Endothelial cell of umbilical vein (primary cell): ENCODE results near the gene ERG. TPM values are rescaled to one million over a fixed set of nuclear protein-coding genes. Genes with fewer than 3 reads are reported as not detected.

Source experiments
- BruUV-seq: library from RNA; stranded (reverse); fragments of 400-500 nt; replicated peaks from 2 replicates; lab custom pipeline; 2021; lab: Mats Ljungman, UMichigan
- CTCF ChIA-PET: fragments of 300-600, 350-600 bp; sonication (Branson Sonifier 250); formaldehyde crosslinking; loops from one replicate; lab custom pipeline; 2021; ENCODE audit warnings: antibody characterized with exemption, inconsistent platforms; lab: Charles Lee
- POLR2A ChIA-PET: fragments of 300-600, 350-600 bp; sonication (Branson Sonifier 250); formaldehyde crosslinking; loops from one replicate; lab custom pipeline; 2021; ENCODE audit warnings: antibody characterized with exemption, inconsistent platforms; lab: Charles Lee
- DNase-seq: peaks from one replicate; pipeline ENCODE4 v3.0.0-alpha.2; 2011; ENCODE audit warnings: low read depth, low spot score
- FAIRE-seq: peaks from 2 replicates; lab custom pipeline; 2011; peaks lifted over from hg19 to GRCh38; lab: Jason Lieb, UNC
- H2AFZ ChIP-seq: 2 replicates; pipeline ENCODE4 v1.6.0; 2012; ENCODE audit warnings: low read depth, low read length, control low read depth, inconsistent platforms
- H3K27ac ChIP-seq: 2 replicates; pipeline ENCODE4 v1.5.1; 2011; ENCODE audit warnings: low read depth, mild to moderate bottlenecking, control low read depth, low read length, moderate library complexity; ENCODE audit not compliant: insufficient read depth
- H3K27me3 ChIP-seq, 2 experiments: 2 replicates each; pipeline versions ENCODE4 v1.6.0 to v1.6.1; 2011; ENCODE audit warnings: low read length in 2 of 2, mixed read lengths in 1 of 2; ENCODE audit not compliant: control insufficient read depth in 2 of 2, insufficient read depth in 2 of 2
- H3K36me3 ChIP-seq, 2 experiments: 2 replicates in 1 of 2; 3 replicates in 1 of 2; pipeline ENCODE4 v1.5.1; 2011; ENCODE audit warnings: low read length in 2 of 2, mild to moderate bottlenecking in 1 of 2, moderate library complexity in 1 of 2; ENCODE audit not compliant: control insufficient read depth in 2 of 2, insufficient read depth in 2 of 2; ENCODE audit errors: extremely low read depth in 1 of 2
- H3K4me1 ChIP-seq: 3 replicates; pipeline ENCODE4 v1.5.1; 2011; ENCODE audit warnings: mild to moderate bottlenecking, low read length; ENCODE audit not compliant: control insufficient read depth, insufficient read depth; ENCODE audit errors: extremely low read depth
- H3K4me2 ChIP-seq: 2 replicates; pipeline ENCODE4 v1.6.1; 2011; ENCODE audit warnings: low read length, control low read depth, mixed read lengths; ENCODE audit not compliant: insufficient read depth
- H3K4me3 ChIP-seq, 3 experiments: fragments of 200-600 bp in 1 of 3; sonication (generic), shearing (Covaris generic) in 1 of 3; replicated peaks in 1 of 3; 2 replicates each; pipeline ENCODE4 v1.5.1; 2011 to 2016; ENCODE audit warnings: control low read depth in 3 of 3, low read length in 3 of 3, mild to moderate bottlenecking in 2 of 3, inconsistent platforms in 1 of 3, low read depth in 1 of 3, moderate library complexity in 1 of 3; ENCODE audit not compliant: insufficient read depth in 1 of 3
- H3K79me2 ChIP-seq: 2 replicates; pipeline ENCODE4 v1.6.0; 2012; ENCODE audit warnings: low read length, inconsistent platforms; ENCODE audit not compliant: control insufficient read depth, insufficient read depth
- H3K9ac ChIP-seq: replicated peaks from 2 replicates; pipeline ENCODE3; 2011; ENCODE audit warnings: low read length, control low read depth; ENCODE audit not compliant: insufficient read depth; ENCODE audit errors: extremely low read depth
- H3K9me1 ChIP-seq: replicated peaks from 3 replicates; pipeline ENCODE4 v1.6.0; 2011; ENCODE audit warnings: mild to moderate bottlenecking, low read length; ENCODE audit not compliant: control insufficient read depth, insufficient read depth; ENCODE audit errors: extremely low read depth
- H3K9me3 ChIP-seq: replicated peaks from 2 replicates; pipeline ENCODE4 v1.5.1; 2012; ENCODE audit warnings: low read length, inconsistent platforms; ENCODE audit not compliant: control insufficient read depth, insufficient read depth
- H4K20me1 ChIP-seq: replicated peaks from 2 replicates; pipeline ENCODE3; 2011; ENCODE audit warnings: mild to moderate bottlenecking, low read length; ENCODE audit not compliant: control insufficient read depth, insufficient read depth; ENCODE audit errors: extremely low read depth
- CTCF ChIP-seq, 2 donors: IDR thresholded peaks; 1 replicate in 1 of 2; 2 replicates in 1 of 2; pipeline ENCODE4 v1.5.1; 2011; ENCODE audit warnings: low read length in 2 of 2, mild to moderate bottlenecking in 2 of 2, moderate library complexity in 2 of 2, control low read depth in 1 of 2, inconsistent platforms in 1 of 2, low read depth in 1 of 2; ENCODE audit not compliant: insufficient read depth in 1 of 2; ENCODE audit errors: extremely low read depth in 1 of 2
- EZH2 ChIP-seq: IDR thresholded peaks from 2 replicates; pipeline ENCODE4 v1.6.1; 2012; ENCODE audit warnings: borderline replicate concordance, low read depth, mild to moderate bottlenecking, moderate library complexity, low read length, inconsistent platforms; ENCODE audit not compliant: severe bottlenecking
- FOS ChIP-seq: IDR thresholded peaks from 2 replicates; pipeline ENCODE4 v1.6.1; 2011; ENCODE audit warnings: mild to moderate bottlenecking, low read length, moderate library complexity, borderline replicate concordance; ENCODE audit not compliant: insufficient read depth
- GATA2 ChIP-seq: IDR thresholded peaks from 2 replicates; pipeline ENCODE4 v1.7.0; 2011; ENCODE audit warnings: low read depth, mild to moderate bottlenecking, moderate library complexity, mixed read lengths, low read length; ENCODE audit not compliant: insufficient read length, insufficient read depth
- JUN ChIP-seq: IDR thresholded peaks from 2 replicates; pipeline ENCODE4 v1.6.1; 2011; ENCODE audit warnings: borderline replicate concordance, low read depth; ENCODE audit not compliant: insufficient read length, insufficient read depth
- MAX ChIP-seq: IDR thresholded peaks from 2 replicates; pipeline ENCODE4 v1.6.1; 2011; ENCODE audit not compliant: insufficient read depth, insufficient read length
- MYC ChIP-seq: IDR thresholded peaks from one replicate; pipeline ENCODE4 v1.6.1; 2011; ENCODE audit warnings: mild to moderate bottlenecking, low read depth, low read length
- POLR2A ChIP-seq: IDR thresholded peaks from 2 replicates; pipeline ENCODE4 v1.6.1; 2012; ENCODE audit warnings: low read depth, mild to moderate bottlenecking, control low read depth, low read length
- POLR2AphosphoS5 ChIP-seq: IDR thresholded peaks from 2 replicates; pipeline ENCODE4 v1.6.1; 2012; ENCODE audit warnings: low read depth, mild to moderate bottlenecking, control low read depth, low read length, moderate library complexity; ENCODE audit not compliant: insufficient read depth
- dilution Hi-C: fragments of 300-500 bp; cut with MboI; formaldehyde crosslinking; loops from one replicate; pipeline ENCODE4 v1.15.0; 2019; ENCODE audit warnings: low sequenced_read_pairs; ENCODE audit not compliant: extremely low pct_ligation_motif_present
- intact Hi-C: fragments of 100-400 bp; cut with micrococcal nuclease; formaldehyde crosslinking; loops from one replicate; pipeline ENCODE4 v1.10.0; 2022
- polyA plus RNA-seq, 4 experiments: library from polyadenylated mRNA; depleted of rRNA in 3 of 4; stranded (reverse) in 3 of 4; unstranded in 1 of 4; fragments of >200 nt; gene quantifications; 2 replicates each; pipeline versions ENCODE4 v1.2.1 to v1.2.3, GENCODE V29; 2011 to 2012; ENCODE audit warnings: missing spikeins in 1 of 4
- total RNA-seq: library from RNA; stranded (reverse); gene quantifications from 2 replicates; pipeline ENCODE4 v1.2.3, GENCODE V29; 2021

ERG gene
- total and polyA plus RNA-seq, 2 donors (not counting 3 experiments of a cell fraction or from before 2014, with no cell fraction given): 173 to 210 TPM

- FAIRE-seq: no peak
- intact Hi-C loops: loop anchor here (1.0 to 10.0 kb wide), 5 partner anchors 17 to 785 kb away; partner anchors contain the start of gene ERG
- ChIA-PET CTCF (interaction anchor here (0.7 to 2.5 kb wide), 4 partner anchors 12 to 105 kb away, joined by 3 to 11 read pairs (median 4); no protein-coding TSS in a partner anchor), POLR2A (no interaction called here)
- Histone ChIP-seq H2AFZ (no peak overlapping the region), H3K9ac (peak overlapping the region; percentile 14), H3K27ac (peak overlapping the region; percentile 65), H3K79me2 (peaks cover 19% of the 10 kb centered on the region), H3K27me3 (no peaks in the 10 kb centered on the region), H3K9me3 (no peaks in the 10 kb centered on the region), H3K4me1 (peaks cover 56% of the 10 kb centered on the region), H3K4me3 (no peak overlapping the region), H3K9me1 (no peaks in the 10 kb centered on the region), H4K20me1 (no peaks in the 10 kb centered on the region), H3K4me2 (peak overlapping the region; percentile 18), H3K36me3 (peaks cover 13 to 35% of the 10 kb centered on the region in 2 experiments)
- BruUV-seq: no TSS peak
- DNase-seq: peak; percentile 64
- TF ChIP-seq POLR2AphosphoS5 (no peak), MAX (no peak), GATA2 (no peak)
- dilution Hi-C loops: no loop called here
Measured at GRCh38 chr21:38389896-38390295, 108.4 kb downstream of the ERG start.

- ChIA-PET POLR2A (interaction anchor here (0.9 kb wide), 1 partner anchor 12 kb away, joined by 6 read pairs; no protein-coding TSS in a partner anchor), CTCF (interaction anchor here (0.7 to 2.5 kb wide), 5 partner anchors 11 to 219 kb away, joined by 3 to 11 read pairs (median 3); no protein-coding TSS in a partner anchor)
- TF ChIP-seq CTCF (IDR thresholded peaks at IDR 0.05; ENCODE audit: extremely low read depth in 1 of 2, insufficient read depth in 1 of 2, low read depth in 1 of 2, low read length in 2 of 2) (no peak), MAX (no peak), JUN (peak; percentile 51), GATA2 (peak; percentile 95), POLR2AphosphoS5 (peak; percentile 43), FOS (peak; percentile 4), POLR2A (peak; percentile 20), EZH2 (no peak), MYC (no peak)
- H3K36me3 ChIP-seq: peaks cover 13 to 34% of the 10 kb centered on the region in 2 experiments
- H3K79me2 ChIP-seq: peaks cover 22% of the 10 kb centered on the region
- H3K9me1 ChIP-seq: no peaks in the 10 kb centered on the region
- H3K4me3 ChIP-seq: no peak overlapping the region
- peak overlapping the region; percentile 18 for H3K4me2 ChIP-seq
- peak overlapping the region; percentile 14 for H3K9ac ChIP-seq
- H3K4me1 ChIP-seq: peaks cover 56% of the 10 kb centered on the region
- H2AFZ ChIP-seq: no peak overlapping the region
- intact Hi-C loops (loop anchor here (1.0 to 10.0 kb wide), 5 partner anchors 17 to 785 kb away; partner anchors contain the start of gene ERG), dilution Hi-C loops (no loop called here)
- FAIRE-seq (no peak), DNase-seq (no peak)
- no peaks in the 10 kb centered on the region for H3K9me3 ChIP-seq
- TSS peak; percentile 56 for BruUV-seq
- peak overlapping the region; percentile 65 for H3K27ac ChIP-seq
- H4K20me1 ChIP-seq: no peaks in the 10 kb centered on the region
- no peaks in the 10 kb centered on the region for H3K27me3 ChIP-seq
Measured at GRCh38 chr21:38389354-38389676, 109.0 kb downstream of the ERG start.
